SK-N-SH treated with all-trans-retinoic acid at 6 μM for 48 hours (cell line): ENCODE data around the gene NDE1.

Experiments
- ATAC-seq: fragments of 200-7000 bp; cut with Tn5 transposase; 3 replicates; pipeline ENCODE4 v1.9.1; 2020; ENCODE audit warnings: mild to moderate bottlenecking, moderate library complexity
- ARNTL ChIP-seq: fragments of 450-650 bp; formaldehyde crosslinking; IDR thresholded peaks from 2 replicates; pipeline ENCODE4 v1.5.0; 2020; ENCODE audit warnings: low read depth, mild to moderate bottlenecking, moderate library complexity, borderline replicate concordance
- BACH2 ChIP-seq: fragments of 250-450 bp; sonication (Bioruptor Pico); IDR thresholded peaks from 2 replicates; pipeline ENCODE4 v1.9.0; 2021; ENCODE audit warnings: mild to moderate bottlenecking, borderline replicate concordance
- CSDC2 ChIP-seq: fragments of 250-450 bp; sonication (Bioruptor Pico); IDR thresholded peaks from 2 replicates; pipeline ENCODE4 v1.5.0; 2020; ENCODE audit warnings: mild to moderate bottlenecking, moderate library complexity
- ESRRG ChIP-seq: fragments of 250-450 bp; sonication (Bioruptor Pico); IDR thresholded peaks from 2 replicates; pipeline ENCODE4 v1.6.1; 2021; ENCODE audit warnings: mild to moderate bottlenecking
- GLIS3 ChIP-seq: fragments of 250-450 bp; sonication (Bioruptor Pico); IDR thresholded peaks from 2 replicates; pipeline ENCODE4 v1.5.0; 2020; ENCODE audit warnings: mild to moderate bottlenecking, moderate library complexity
- ISL1 ChIP-seq: fragments of 250-450 bp; sonication (Bioruptor Pico); IDR thresholded peaks from 2 replicates; pipeline ENCODE4 v2.1.2; 2022; ENCODE audit warnings: mild to moderate bottlenecking, moderate library complexity
- OSR1 ChIP-seq: fragments of 250-450 bp; sonication (Bioruptor Pico); IDR thresholded peaks from 2 replicates; pipeline ENCODE4 v1.8.0; 2022; ENCODE audit warnings: moderate library complexity, mild to moderate bottlenecking, inconsistent platforms
- PPARA ChIP-seq: fragments of 250-450 bp; sonication (Bioruptor Pico); IDR thresholded peaks from 2 replicates; pipeline ENCODE4 v1.5.0; 2020; ENCODE audit warnings: mild to moderate bottlenecking, borderline replicate concordance
- RARB ChIP-seq: fragments of 250-450 bp; sonication (Bioruptor Pico); IDR thresholded peaks from 2 replicates; pipeline ENCODE4 v1.8.0; 2021; ENCODE audit warnings: mild to moderate bottlenecking, moderate library complexity
- TOX ChIP-seq: fragments of 250-450 bp; sonication (Bioruptor Pico); IDR thresholded peaks from 2 replicates; pipeline ENCODE4 v1.8.0; 2021; ENCODE audit warnings: mild to moderate bottlenecking, moderate library complexity, borderline replicate concordance
- ZC3H10 ChIP-seq: fragments of 250-450 bp; sonication (Bioruptor Pico); IDR thresholded peaks from 2 replicates; pipeline ENCODE4 v1.5.1; 2021; ENCODE audit warnings: mild to moderate bottlenecking, moderate library complexity
- ZFP3 ChIP-seq: fragments of 250-450 bp; sonication (Bioruptor Pico); IDR thresholded peaks from 2 replicates; pipeline ENCODE4 v1.5.0; 2020; ENCODE audit warnings: mild to moderate bottlenecking, moderate library complexity
- ZFP30 ChIP-seq: fragments of 450-650 bp; formaldehyde crosslinking; IDR thresholded peaks from 2 replicates; pipeline ENCODE4 v1.5.0; 2022; ENCODE audit warnings: mild to moderate bottlenecking, moderate library complexity
- ZNF565 ChIP-seq: fragments of 450-650 bp; formaldehyde crosslinking; conservative IDR thresholded peaks from 2 replicates; pipeline ENCODE4 v1.5.0; 2020; ENCODE audit warnings: low read depth, mild to moderate bottlenecking, moderate library complexity
- ZNF8 ChIP-seq: fragments of 450-650 bp; formaldehyde crosslinking; IDR thresholded peaks from 2 replicates; pipeline ENCODE4 v1.5.0; 2020; ENCODE audit warnings: mild to moderate bottlenecking, moderate library complexity
- TF ChIP-seq, protein P1 (sequence below): fragments of 250-450 bp; sonication (Bioruptor Pico); IDR thresholded peaks from 2 replicates; pipeline ENCODE4 v1.5.1; 2020; ENCODE audit warnings: low read depth, mild to moderate bottlenecking, moderate library complexity
- TF ChIP-seq, protein P2 (sequence below): fragments of 250-450 bp; sonication (Bioruptor Pico); IDR thresholded peaks from 2 replicates; pipeline ENCODE4 v1.8.0; 2020; ENCODE audit warnings: mild to moderate bottlenecking, moderate library complexity, borderline replicate concordance
- TF ChIP-seq, protein P3 (sequence below): fragments of 250-450 bp; sonication (Bioruptor Pico); IDR thresholded peaks from 2 replicates; pipeline ENCODE4 v1.8.0; 2021; ENCODE audit warnings: low read depth, mild to moderate bottlenecking, moderate library complexity, borderline replicate concordance

NDE1 gene

DNA sequence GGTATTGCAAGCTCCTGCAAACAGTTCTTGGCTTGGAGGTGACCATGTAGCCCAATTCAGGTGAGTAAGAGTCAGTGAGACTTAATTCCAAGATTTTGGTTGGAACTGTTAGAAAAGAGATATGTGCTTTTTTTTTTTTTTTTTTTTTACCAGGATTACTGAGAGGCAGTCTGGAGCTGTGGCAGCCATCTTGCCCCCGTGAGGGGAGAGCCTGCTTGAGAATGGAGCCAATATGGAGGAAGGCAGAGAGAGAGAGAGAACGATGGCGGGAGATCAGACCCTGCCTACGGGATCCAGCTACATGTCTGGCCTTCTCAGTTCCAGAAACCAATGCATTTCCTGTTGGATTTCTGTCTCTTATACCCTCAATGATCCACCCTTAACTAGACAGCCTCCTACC is 109.0 kb downstream of the NDE1 start:
- ATAC-seq, result no peak
- TF ChIP-seq ZC3H10 (CRISPR knock-in tag), result no peak

DNA sequence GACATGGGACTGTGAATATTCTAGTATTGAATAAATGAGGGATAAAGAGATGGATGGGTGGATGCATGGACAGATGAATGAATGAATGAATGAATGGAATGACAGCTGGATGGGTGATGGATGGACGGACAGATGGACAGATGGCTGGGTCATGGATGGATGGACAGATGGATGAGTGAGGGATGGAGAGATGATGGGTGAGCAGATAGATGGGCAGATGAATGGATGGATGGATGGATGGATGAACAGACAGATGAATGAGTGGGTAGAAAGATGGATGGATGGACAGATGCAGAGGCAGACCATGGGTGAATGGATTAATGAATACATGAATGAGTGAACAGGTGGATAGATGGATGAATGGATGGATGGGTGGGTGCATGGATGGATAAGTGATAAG is 110.1 kb downstream of the NDE1 start:
- no peak for ATAC-seq
- TF ChIP-seq PPARA (CRISPR knock-in tag), result no peak
- no peak for TF ChIP-seq CSDC2 (CRISPR knock-in tag)
- no peak for TF ChIP-seq ESRRG (CRISPR knock-in tag)
- no peak for TF ChIP-seq ZNF8 (CRISPR knock-in tag)
- TF ChIP-seq BACH2 (CRISPR knock-in tag), result no peak
- TF ChIP-seq RARB (CRISPR knock-in tag), result no peak
- TF ChIP-seq ARNTL (CRISPR knock-in tag), result no peak
- TF ChIP-seq, all 23 proteins: peak for 0

DNA sequence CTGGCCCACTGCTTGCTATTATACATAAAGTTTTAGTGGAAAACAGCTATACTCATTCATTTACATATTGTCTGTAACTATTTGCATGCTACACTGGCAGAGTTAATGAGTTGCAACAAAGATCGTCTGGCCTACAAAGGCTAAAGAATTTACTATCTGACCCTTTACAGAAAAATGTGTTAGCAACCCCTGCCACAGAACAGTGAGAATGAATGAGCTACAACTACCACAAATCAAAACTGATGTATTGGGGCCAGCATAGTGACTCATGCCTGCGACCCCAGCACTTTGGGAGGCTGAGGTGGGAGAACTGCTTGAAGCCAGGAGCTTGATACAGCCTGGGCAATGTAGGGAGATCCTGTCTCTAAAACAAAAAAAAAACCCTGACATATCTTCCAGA is 114.1 kb downstream of the NDE1 start:
- no peak for ATAC-seq
- no peak for TF ChIP-seq RARB (CRISPR knock-in tag)
- no peak for TF ChIP-seq ESRRG (CRISPR knock-in tag)

DNA sequence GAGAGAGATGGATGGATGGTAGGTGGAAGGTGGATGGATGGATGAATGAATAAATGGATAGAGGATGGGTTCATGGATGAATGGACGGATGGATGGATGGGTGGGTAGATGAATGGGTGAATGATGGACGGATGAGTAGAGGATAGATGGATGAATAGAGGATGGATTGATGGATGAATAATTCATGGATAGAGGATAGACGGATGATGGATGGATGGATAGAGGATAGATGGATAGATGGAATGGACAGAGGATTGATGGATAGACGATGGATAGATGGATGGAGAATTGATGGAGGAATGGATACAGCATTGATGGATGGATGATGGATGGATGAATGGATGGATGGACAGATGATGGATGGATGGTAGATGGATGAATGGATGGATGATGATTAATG is 115.1 kb downstream of the NDE1 start:
- ATAC-seq, result no peak
- TF ChIP-seq, protein P1, sequence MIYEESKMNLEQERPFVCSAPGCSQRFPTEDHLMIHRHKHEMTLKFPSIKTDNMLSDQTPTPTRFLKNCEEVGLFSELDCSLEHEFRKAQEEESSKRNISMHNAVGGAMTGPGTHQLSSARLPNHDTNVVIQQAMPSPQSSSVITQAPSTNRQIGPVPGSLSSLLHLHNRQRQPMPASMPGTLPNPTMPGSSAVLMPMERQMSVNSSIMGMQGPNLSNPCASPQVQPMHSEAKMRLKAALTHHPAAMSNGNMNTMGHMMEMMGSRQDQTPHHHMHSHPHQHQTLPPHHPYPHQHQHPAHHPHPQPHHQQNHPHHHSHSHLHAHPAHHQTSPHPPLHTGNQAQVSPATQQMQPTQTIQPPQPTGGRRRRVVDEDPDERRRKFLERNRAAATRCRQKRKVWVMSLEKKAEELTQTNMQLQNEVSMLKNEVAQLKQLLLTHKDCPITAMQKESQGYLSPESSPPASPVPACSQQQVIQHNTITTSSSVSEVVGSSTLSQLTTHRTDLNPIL (CRISPR knock-in tag), result no peak
- TF ChIP-seq TOX (no peak), BACH2 (CRISPR knock-in tag) (no peak)

DNA sequence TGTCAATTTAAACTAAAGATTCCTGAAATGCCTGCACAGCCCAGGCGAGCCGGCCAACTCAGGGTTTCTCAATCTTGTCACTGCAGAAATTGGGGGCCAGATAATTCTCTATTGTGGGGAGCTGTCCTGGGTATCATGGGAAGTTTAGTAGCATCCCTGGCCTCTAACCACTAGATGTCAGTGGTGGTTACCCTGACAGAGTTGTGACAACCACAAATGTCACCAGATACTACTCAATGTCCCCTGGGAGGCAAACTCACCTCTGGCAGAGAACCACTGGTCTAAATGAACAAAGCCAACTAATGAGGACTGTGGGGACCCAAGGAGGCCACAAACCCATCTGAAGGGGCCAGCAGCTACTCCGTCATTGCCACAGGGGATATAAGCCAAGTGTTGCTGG is 115.8 kb downstream of the NDE1 start:
- TF ChIP-seq ARNTL (CRISPR knock-in tag) (no peak), CSDC2 (CRISPR knock-in tag) (no peak), ZC3H10 (CRISPR knock-in tag) (no peak), ZNF8 (CRISPR knock-in tag) (no peak), ESRRG (CRISPR knock-in tag) (no peak), ZFP3 (no peak)
- TF ChIP-seq, protein P2, sequence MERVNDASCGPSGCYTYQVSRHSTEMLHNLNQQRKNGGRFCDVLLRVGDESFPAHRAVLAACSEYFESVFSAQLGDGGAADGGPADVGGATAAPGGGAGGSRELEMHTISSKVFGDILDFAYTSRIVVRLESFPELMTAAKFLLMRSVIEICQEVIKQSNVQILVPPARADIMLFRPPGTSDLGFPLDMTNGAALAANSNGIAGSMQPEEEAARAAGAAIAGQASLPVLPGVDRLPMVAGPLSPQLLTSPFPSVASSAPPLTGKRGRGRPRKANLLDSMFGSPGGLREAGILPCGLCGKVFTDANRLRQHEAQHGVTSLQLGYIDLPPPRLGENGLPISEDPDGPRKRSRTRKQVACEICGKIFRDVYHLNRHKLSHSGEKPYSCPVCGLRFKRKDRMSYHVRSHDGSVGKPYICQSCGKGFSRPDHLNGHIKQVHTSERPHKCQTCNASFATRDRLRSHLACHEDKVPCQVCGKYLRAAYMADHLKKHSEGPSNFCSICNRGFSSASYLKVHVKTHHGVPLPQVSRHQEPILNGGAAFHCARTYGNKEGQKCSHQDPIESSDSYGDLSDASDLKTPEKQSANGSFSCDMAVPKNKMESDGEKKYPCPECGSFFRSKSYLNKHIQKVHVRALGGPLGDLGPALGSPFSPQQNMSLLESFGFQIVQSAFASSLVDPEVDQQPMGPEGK (CRISPR knock-in tag), result no peak
- ATAC-seq, result peak; percentile 83

DNA sequence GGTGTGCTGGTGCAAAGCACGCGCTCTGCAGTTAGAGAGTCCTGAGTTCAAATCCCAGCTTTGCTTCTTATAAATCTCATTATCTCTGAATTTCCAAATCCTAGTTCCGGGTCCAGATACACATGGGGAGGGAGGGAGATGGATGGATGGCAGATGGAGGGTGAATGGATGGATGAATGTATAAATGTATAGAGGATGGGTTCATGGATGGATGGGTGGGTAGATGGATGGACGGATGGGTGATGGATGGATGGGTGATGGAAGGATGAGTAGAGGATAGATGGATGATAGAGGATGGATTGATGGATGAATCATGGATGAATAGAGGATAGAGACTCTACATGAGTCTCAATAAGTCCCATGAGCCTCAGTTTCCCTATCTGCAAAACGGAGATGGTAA is 116.9 kb downstream of the NDE1 start:
- TF ChIP-seq ZNF8 (CRISPR knock-in tag), result no peak
- no peak for TF ChIP-seq BACH2 (CRISPR knock-in tag)
- TF ChIP-seq ESRRG (CRISPR knock-in tag), result no peak
- TF ChIP-seq OSR1 (CRISPR knock-in tag), result no peak
- TF ChIP-seq CSDC2 (CRISPR knock-in tag), result no peak
- TF ChIP-seq ZC3H10 (CRISPR knock-in tag), result no peak
- TF ChIP-seq, protein P1 (CRISPR knock-in tag), result no peak
- TF ChIP-seq GLIS3 (CRISPR knock-in tag), result no peak
- no peak for TF ChIP-seq ZFP3
- ATAC-seq, result no peak

DNA sequence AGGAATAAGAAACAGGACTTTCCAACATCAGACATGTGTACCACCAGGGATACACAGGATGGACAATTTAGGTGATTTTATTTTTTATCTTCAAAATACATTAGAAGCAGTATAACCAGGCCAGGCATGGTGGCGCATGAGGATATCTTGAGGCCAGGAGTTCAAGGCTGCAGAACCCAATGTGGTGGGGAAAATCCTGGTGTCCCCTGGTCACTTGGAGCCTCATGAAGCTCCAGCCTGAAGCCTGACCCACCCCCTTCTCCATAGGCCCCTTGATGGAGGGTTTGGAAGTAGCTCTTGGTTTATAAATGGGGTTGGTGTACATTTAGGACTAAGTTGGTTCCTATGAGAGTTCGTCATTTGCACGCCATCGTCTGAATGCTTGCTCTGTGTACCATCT is 118.2 kb downstream of the NDE1 start:
- no peak for ATAC-seq
- TF ChIP-seq, protein P3, sequence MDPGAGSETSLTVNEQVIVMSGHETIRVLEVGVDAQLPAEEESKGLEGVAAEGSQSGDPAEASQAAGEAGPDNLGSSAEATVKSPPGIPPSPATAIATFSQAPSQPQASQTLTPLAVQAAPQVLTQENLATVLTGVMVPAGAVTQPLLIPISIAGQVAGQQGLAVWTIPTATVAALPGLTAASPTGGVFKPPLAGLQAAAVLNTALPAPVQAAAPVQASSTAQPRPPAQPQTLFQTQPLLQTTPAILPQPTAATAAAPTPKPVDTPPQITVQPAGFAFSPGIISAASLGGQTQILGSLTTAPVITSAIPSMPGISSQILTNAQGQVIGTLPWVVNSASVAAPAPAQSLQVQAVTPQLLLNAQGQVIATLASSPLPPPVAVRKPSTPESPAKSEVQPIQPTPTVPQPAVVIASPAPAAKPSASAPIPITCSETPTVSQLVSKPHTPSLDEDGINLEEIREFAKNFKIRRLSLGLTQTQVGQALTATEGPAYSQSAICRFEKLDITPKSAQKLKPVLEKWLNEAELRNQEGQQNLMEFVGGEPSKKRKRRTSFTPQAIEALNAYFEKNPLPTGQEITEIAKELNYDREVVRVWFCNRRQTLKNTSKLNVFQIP (CRISPR knock-in tag), result no peak
- TF ChIP-seq ISL1 (no peak), ZNF565 (CRISPR knock-in tag) (no peak), ZFP30 (CRISPR knock-in tag) (no peak), BACH2 (CRISPR knock-in tag) (no peak)
- TF ChIP-seq, protein P2 (CRISPR knock-in tag), result no peak
- TF ChIP-seq, protein P1 (CRISPR knock-in tag), result no peak
